EL (cell line): ENCODE results near the gene ADGRB3.

Source experiments
- DNase-seq: peaks from one replicate; pipeline ENCODE4 v3.0.0-alpha.2; 2016

The ADGRB3 gene

DNA sequence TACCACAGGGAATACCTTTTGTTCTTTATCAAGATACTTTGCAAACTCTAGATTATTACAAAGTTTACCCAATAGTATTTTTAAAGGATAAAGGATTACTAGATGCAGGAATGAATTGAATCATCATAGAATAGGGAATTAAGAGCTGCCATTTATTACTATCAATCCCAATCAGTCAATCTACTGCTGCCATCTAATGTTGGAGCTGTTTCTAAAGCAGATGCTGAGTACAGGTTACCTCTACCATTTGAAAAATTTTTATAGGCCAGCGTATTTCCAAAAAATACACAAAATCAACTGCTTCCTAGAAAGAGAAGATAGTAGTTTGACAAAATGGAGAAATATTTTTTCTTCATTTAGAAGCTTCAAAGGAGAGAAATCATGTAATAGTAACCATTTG is 520.4 kb downstream of the ADGRB3 start:
- DNase-seq: peak; percentile 3

- no peak for DNase-seq
Observed at GRCh38 chr6:69162811-69163210, 527.7 kb downstream of the ADGRB3 start.

DNA sequence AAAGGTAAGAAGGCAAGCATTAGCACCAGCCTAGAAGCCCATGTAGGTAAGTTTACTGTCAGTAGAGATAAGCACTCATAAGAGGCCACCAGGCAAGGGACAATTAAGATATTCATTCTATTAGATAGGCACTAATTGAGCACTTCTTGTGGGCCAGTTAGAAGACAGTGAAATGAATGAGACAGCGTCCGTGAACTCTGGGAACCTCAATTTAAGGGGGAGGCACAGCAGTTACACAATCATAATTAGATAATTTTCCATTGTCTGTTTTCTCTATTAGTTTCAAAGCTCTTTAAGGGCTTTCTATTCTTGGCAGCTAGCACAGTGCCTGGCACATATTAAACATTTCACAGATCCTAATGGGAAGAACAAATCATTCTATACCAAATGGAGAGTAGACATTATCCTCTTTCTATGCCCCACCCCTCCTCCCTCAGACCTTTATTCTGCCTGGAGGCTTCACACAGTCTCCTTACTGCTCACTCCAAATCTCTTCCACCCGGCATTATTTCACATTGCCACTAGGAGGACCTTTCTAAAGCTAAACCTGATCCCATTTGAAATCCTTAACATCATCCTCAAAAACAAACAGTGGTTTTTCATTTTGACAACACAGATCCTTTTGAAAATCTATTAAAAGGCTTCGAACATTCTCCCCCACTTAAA is 529.6 kb downstream of the ADGRB3 start:
- peak; percentile 2 for DNase-seq

- DNase-seq: peak; percentile 16
Observed at GRCh38 chr6:69179681-69180080, 544.6 kb downstream of the ADGRB3 start.

- no peak for DNase-seq
Observed at GRCh38 chr6:69180361-69181067, 545.4 kb downstream of the ADGRB3 start.

DNA sequence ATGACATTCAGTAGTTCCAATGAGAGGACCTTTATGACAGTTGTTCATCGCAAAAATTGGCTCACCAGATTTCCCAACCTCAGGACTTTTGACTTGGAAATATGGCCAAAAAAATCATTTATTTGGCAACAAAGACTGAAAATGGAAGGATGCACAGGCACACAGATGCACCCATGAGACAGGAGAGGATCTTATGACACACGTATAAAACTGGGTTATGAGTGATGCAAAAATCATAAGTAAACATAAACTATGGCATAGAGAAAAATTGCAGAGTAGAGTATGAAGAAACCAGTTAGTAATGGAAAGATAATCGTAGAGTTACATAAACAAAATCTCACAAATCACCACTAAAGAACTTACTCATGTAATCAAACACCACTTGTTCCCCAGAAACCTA is 546.9 kb downstream of the ADGRB3 start:
- no peak for DNase-seq

- no peak for DNase-seq
Observed at GRCh38 chr6:69185276-69185675, 550.2 kb downstream of the ADGRB3 start.

DNA sequence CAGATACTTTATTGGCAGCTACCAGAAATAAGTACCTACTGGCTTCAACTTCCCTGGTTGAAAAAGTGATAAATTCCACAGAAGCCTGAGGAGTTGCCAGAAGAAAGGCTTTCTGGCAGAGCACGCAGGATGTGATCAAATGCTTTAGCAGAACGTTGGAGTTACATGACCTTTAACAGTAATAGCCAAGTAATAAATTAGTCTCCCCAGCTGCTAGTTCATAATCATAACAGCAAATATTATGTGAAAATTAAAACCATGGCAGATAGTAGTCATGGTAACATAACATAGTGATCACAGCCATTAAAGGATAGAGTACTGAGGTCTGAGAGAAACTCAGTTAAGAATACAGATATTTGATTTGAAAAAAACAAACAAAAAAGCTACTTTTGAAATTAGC is 567.7 kb downstream of the ADGRB3 start:
- no peak for DNase-seq

- DNase-seq: no peak
Observed at GRCh38 chr6:69216127-69216526, 581.0 kb downstream of the ADGRB3 start.

DNA sequence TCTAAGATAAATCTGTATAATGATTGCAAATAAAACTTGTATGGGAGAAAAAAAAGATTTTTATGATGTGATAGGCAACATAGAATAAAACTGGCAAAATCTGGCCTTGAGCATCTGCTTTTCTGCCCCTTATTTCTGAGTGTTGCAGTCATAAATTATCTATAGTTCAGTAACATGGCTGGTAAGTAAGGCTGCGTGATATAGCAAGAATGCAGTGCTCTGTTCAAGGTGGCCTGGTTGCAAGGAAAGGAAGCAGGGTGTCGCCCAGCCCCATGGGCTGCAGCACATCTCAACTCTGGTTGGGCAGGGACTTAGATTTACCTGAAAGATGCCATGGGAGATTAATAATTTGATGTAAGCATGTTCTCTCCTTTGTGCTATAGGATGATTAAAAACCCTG is 582.3 kb downstream of the ADGRB3 start:
- DNase-seq: no peak

- no peak for DNase-seq
Observed at GRCh38 chr6:69220375-69220774, 585.3 kb downstream of the ADGRB3 start.

DNA sequence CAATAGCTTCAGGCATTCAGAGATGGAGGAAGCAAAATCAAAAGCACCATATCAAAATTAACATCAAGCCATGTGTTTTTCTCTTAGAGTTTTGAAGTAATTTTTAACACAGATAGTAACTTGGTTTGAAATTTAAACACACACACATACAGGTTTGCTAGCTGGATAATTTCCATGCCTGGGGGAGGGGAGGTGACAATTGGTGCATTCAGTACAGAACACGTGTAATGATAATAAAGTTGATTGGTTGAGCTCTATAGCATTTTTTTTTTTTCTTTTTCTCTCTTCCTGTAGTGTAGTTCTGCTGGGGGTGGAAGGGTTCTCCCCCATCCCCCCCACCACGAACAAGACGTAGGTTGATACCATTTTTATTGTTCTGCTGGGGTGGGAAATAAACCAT is 596.9 kb downstream of the ADGRB3 start:
- DNase-seq: no peak

GRCh38 chr6:69232496-69232895 is 597.4 kb downstream of the ADGRB3 start:
- DNase-seq: no peak

GRCh38 chr6:69232911-69233448 is 597.9 kb downstream of the ADGRB3 start:
- DNase-seq: peak; percentile 47

GRCh38 chr6:69238067-69238466 is 603.0 kb downstream of the ADGRB3 start:
- no peak for DNase-seq

DNA sequence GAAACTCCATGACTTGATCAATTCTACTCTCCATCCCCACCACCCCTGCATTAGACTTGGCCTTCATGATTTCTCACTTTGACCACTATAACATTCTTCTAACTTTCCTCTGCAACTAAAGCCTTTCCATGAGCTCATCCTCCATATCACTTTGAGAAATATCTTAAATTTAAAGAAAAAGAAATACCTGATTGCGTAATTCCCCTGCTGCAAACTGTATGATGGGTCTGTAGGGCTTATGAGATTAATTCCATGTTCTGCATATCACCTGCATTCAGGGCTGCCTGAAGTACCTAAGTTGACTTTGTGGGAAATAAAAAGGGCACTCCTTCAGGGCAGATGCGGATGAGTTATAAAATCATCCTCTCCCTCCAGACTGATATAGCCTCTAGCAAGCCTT is 611.9 kb downstream of the ADGRB3 start:
- no peak for DNase-seq

- DNase-seq: no peak
Observed at GRCh38 chr6:69261010-69261409, 625.9 kb downstream of the ADGRB3 start.

GRCh38 chr6:69263297-69263696 is 628.2 kb downstream of the ADGRB3 start:
- DNase-seq: no peak

DNA sequence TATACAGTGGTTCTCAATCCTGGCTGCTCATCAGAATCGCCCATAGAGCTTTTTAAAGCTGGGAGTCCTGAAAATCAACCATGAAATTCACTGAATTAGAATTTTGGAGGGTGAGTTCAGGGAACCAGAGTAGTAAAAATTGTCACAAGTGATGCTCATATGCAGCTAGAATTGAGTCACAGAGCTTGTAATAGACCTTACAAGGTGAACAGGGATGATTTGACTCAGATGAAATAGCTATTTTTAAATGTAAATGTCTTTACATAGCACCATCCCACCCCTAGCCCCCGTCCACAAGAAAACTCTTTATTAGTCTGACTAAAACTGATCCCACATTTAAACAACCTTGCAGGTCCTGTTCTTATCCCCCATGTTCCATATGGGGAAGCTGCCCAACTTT is 630.0 kb downstream of the ADGRB3 start:
- no peak for DNase-seq

- DNase-seq: no peak
Observed at GRCh38 chr6:69265706-69266105, 630.6 kb downstream of the ADGRB3 start.

DNA sequence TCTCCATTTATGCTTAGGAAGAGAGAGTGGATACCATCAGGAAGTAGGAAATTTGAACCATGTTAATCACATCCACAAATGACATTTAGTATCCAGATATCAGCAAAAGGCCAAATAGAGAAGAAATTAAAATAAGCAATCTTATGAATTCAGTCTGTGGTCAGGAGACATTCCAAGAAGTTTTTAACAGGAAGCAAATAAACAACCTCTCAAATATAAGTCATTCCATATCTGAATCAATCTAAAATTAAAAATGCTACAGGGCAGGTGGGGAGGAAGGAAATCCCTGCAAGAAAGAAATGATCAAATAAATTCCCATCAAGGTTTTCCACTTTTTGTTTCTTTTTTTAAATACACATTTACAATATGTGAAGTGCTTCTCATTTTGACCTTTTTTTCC is 641.1 kb downstream of the ADGRB3 start:
- no peak for DNase-seq

- DNase-seq: no peak
Observed at GRCh38 chr6:69279805-69280204, 644.7 kb downstream of the ADGRB3 start.

DNA sequence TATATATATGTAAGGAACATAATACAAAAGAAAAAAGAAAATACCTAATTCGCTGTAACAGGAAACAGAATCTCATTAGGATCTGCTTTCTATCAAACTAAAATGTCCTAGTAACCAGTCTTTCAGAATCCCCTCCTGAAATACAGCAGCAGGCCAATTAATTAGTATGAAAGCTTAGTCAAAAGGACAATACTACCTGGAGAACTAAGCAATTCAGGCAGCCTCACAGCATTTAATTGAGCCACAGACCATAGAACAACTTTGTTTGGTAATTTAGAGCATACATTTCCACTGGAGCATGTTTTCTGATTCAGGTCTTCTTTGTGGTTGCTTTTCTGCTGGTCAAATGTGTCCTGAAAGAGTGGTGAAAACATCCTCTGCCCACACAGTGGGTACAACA is 645.8 kb downstream of the ADGRB3 start:
- DNase-seq: no peak

GRCh38 chr6:69284176-69284730 is 649.2 kb downstream of the ADGRB3 start:
- no peak for DNase-seq
